Hematopoietic multipotent progenitor cell treated with erythropoietin and hydrocortisone succinate and interleukin-3 and kit ligand, for 4 days (in vitro differentiated cells): ENCODE measurements around the gene SMYD3.

Experiments used
- DNase-seq: peaks from one replicate; pipeline ENCODE4 v3.0.0-alpha.2; 2015

The SMYD3 gene

GRCh38 chr1:246301553-246302250, 205.4 kb downstream of the SMYD3 start:
- DNase-seq: no peak

GRCh38 chr1:246300626-246301549, 206.2 kb downstream of the SMYD3 start:
- DNase-seq: no peak

GRCh38 chr1:246297279-246298265, 209.5 kb downstream of the SMYD3 start:
- DNase-seq: no peak

DNA sequence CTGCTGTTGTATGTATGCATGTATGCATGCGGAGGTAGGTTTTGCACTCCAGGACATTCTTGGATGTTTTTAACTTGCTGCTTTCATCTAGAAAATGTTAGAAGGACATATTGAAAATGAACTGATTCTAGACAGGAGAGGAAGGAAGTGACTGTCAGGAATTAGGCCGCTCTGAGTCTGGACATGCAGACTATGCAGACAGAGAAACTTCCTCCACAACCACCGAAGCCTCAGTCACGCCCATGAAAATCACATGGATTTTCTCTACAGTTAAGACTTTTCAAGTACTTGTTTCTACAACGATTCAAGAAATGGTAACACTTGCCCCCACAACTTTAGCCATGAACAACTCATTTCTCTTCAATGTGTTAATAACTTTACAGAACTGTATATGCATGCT, 211.1 kb downstream of the SMYD3 start:
- peak; percentile 66 for DNase-seq

GRCh38 chr1:246295340-246295739, 211.7 kb downstream of the SMYD3 start:
- DNase-seq: no peak

DNA sequence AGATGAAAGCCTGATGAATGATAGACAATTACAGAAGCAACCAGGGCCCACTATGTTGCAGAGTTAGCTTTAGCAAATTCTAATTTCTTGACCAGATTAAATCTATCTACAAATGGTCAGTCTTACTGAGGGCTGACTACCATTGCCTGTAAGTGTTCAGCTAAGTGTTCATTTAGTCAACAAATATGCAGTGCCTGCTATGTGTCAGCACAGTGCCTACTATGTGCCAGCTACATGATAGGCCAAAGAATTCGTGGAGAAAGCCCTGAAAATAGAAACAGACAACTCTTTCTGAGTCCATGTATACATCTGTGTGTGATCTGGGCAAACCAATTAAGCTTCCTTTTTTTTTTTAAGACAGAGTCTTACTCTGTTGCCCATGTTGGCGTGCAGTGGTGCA, 212.8 kb downstream of the SMYD3 start:
- DNase-seq: no peak

- no peak for DNase-seq
Observed at GRCh38 chr1:246293366-246294121, 213.5 kb downstream of the SMYD3 start.

- DNase-seq: no peak
Observed at GRCh38 chr1:246292571-246292970, 214.5 kb downstream of the SMYD3 start.

GRCh38 chr1:246291127-246291526, 216.0 kb downstream of the SMYD3 start:
- DNase-seq: no peak

GRCh38 chr1:246283771-246284410, 223.2 kb downstream of the SMYD3 start:
- peak; percentile 62 for DNase-seq

GRCh38 chr1:246281639-246282038, 225.4 kb downstream of the SMYD3 start:
- DNase-seq: peak; percentile 19

DNA sequence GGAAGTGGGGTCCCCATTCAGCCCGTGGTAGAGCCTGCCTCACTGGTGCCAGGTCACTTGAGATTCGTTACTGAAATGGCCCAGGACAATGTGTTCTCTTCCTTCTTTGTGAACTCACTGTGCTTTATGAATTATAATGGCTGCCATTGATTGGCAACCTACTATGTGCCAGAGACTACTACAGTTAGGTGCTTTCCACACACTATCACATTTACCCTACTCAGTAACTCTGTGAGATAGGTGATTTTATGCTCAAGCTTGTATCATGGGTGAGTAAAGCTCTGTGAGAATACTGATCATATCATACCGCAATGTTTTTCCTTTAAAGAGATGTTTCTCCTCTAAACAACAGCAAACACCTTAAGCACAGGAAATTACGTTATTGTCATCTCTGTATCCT, 225.9 kb downstream of the SMYD3 start:
- DNase-seq: no peak

- DNase-seq: peak; percentile 80
Observed at GRCh38 chr1:246280551-246280950, 226.5 kb downstream of the SMYD3 start.

GRCh38 chr1:246279402-246279801, 227.7 kb downstream of the SMYD3 start:
- DNase-seq: peak; percentile 39

DNA sequence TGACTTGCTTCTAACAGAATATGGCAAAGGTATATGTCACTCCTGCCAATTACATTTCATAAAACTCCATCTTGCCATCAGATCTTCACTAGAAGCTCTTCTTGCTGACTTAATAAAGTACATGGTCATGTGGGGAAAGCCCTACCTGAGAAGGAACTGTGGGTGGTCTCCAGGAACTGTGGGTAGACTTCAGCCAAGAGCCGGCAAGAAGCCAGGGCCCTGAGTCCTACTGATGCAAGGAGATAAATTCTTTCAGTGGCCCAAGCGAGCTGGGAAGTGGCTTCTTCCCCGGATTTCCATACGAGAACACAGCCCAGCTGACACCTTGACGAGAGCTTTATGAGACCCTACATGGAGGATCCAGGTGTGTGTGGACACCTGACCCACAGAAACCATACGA, 228.7 kb downstream of the SMYD3 start:
- no peak for DNase-seq

GRCh38 chr1:246275036-246275435, 232.0 kb downstream of the SMYD3 start:
- no peak for DNase-seq

DNA sequence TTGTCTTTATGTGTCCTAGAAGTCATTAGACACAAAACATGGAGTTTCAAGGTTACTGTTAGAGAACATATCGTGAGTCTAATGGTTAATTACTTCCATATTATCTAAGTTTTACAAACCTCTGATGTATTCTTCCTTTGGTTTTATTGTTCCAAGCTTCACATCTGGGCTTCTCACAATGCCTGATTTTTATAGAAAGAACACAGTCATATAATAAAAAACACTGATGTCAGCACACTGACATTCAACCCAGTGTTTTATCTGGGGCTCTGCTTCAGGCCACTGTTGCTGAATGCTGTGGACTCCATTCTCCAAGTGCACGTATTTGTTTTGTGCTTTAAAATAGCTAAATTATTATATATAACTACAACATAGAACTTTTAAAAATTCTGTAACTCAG, 232.9 kb downstream of the SMYD3 start:
- no peak for DNase-seq

GRCh38 chr1:246271516-246271915, 235.6 kb downstream of the SMYD3 start:
- no peak for DNase-seq

- no peak for DNase-seq
Observed at GRCh38 chr1:246270236-246270635, 236.8 kb downstream of the SMYD3 start.

DNA sequence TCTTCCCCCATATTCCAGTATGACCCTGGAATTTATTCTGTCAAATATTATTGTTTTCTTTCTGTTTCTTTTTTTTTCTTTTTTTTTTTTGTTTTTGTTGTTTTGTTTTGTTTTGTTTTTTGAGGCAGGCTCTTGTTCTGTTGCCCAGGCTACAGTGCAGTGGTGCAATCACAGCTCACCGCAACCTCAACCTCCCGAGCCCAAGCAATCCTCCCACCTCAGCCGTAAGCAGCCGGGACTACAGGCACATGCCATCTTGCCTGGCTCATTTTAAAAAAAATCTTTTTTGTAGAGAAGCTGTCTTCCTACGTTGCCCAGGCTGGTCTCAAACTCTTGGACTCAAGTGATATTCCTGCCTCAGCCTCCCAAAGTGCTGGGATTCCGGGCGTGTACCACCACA, 237.6 kb downstream of the SMYD3 start:
- no peak for DNase-seq

DNA sequence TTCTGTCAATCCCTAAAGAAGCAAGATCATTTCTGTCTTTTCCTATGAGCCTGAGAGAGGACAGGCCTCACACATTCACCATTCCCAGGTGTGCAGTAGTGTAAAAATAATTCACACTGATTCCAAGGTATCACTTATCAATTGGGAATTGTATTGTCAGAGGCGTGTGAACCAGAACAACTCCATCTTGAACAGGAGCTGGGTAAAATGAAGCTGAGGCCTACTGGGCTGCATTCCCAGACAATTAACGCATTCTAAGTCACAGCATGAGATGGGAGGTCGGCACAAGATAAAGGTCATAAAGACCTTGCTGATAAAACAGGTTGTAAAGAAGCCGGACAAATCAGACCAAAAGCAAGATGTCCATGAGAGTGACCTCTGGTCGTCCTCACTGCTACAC, 239.2 kb downstream of the SMYD3 start:
- DNase-seq: no peak

DNA sequence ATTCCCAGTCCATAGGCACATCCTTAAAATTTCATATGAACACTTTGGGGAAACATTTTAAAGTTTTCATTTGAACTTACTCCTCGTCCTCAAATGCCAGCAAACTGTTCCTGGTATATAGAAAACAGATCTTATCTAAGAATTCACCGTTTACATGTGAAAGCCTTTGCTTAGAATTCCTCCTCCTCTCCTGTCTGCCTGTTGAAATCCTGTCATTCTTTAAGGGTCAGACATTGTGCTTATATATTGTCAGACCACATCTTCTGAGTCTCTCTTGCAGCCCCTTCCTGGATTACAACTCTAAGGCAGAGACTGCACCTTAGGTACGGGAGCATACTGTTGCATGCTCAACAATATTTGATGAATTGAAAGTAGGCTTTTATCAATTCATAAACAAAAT, 239.7 kb downstream of the SMYD3 start:
- DNase-seq: no peak
